Measurements from ENCODE around the gene SELP. TPM values are rescaled to one million over a fixed set of nuclear protein-coding genes. Genes with fewer than 3 reads are reported as not detected.
A peak's percentile ranks its signal among the peaks of the same experiment; 100 is the strongest.

Gene SELP
- total RNA-seq, 1 donor from 2014 or later = not detected

DNA sequence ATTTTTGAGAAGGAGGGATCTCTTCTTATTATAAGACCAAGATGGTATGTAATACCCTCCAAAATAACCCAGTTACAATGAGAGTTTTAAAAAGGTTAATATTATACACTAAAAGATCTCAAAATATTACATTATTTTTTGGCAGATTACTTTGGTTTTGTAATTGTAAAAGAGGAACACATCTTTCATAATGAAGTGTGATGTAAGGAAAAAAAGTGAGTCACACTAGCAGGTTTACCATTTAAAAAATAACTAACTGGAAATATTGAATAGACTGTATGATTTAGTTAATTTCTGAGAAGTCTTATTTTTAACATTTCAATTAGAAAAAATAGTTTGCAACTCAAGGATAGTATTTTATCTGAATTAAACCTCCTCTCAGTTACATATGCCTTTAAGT, 44.7 kb downstream of the SELP start:
- TF ChIP-seq, protein P1, sequence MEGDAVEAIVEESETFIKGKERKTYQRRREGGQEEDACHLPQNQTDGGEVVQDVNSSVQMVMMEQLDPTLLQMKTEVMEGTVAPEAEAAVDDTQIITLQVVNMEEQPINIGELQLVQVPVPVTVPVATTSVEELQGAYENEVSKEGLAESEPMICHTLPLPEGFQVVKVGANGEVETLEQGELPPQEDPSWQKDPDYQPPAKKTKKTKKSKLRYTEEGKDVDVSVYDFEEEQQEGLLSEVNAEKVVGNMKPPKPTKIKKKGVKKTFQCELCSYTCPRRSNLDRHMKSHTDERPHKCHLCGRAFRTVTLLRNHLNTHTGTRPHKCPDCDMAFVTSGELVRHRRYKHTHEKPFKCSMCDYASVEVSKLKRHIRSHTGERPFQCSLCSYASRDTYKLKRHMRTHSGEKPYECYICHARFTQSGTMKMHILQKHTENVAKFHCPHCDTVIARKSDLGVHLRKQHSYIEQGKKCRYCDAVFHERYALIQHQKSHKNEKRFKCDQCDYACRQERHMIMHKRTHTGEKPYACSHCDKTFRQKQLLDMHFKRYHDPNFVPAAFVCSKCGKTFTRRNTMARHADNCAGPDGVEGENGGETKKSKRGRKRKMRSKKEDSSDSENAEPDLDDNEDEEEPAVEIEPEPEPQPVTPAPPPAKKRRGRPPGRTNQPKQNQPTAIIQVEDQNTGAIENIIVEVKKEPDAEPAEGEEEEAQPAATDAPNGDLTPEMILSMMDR (IDR thresholded peaks at IDR 0.05) = no peak
- H3K9me3 Mint-ChIP-seq (ENCODE audit: unreplicated experiment) = no peaks in the 10 kb centered on the region
- no peaks in the 10 kb centered on the region for H3K36me3 Mint-ChIP-seq (ENCODE audit: unreplicated experiment)
- no peak for DNase-seq (ENCODE audit: extremely low spot score, unreplicated experiment)
- H3K4me1 Mint-ChIP-seq (ENCODE audit: unreplicated experiment) = peaks cover 4% of the 10 kb centered on the region
- peaks cover 46% of the 10 kb centered on the region for H3K27me3 Mint-ChIP-seq (ENCODE audit: unreplicated experiment)
- no peak overlapping the region for H3K4me3 Mint-ChIP-seq (ENCODE audit: unreplicated experiment)
- H3K27ac Mint-ChIP-seq (ENCODE audit: unreplicated experiment) = no peak overlapping the region

DNA sequence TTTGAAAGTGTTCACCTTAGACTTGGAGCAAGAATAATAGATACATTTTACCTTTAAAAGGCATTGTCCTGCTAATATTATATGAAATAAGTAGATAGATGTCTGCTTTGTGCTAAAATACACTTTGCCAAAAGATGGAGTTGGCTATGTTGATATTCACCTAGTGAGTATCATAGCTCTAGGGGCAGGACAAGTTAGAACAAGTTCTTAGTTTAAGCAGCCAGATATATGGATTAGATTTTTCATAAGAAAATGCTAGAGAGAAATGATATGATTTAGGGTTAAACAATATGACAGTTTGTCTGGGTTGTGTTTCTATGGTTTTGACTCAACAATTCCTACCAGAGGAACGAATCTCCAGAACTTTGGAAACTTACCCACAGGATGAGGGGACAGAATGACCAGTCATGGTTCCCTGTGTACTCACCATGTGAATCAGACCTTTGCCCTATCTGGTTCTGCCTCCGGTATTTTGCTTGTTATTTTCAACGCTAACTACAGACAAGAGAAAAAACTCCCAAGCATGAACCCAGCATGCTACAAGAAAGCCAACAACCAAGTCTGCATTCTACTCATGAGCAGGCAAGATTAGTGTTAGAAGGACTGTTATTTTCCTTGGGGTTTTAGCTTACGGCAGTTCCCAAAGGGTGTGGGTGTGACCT, 45.3 kb downstream of the SELP start:
- Mint-ChIP-seq H3K4me1 (ENCODE audit: unreplicated experiment) (peaks cover 4% of the 10 kb centered on the region), H3K27ac (ENCODE audit: unreplicated experiment) (no peak overlapping the region), H3K9me3 (ENCODE audit: unreplicated experiment) (no peaks in the 10 kb centered on the region), H3K27me3 (ENCODE audit: unreplicated experiment) (peaks cover 46% of the 10 kb centered on the region), H3K36me3 (ENCODE audit: unreplicated experiment) (no peaks in the 10 kb centered on the region), H3K4me3 (ENCODE audit: unreplicated experiment) (no peak overlapping the region)
- TF ChIP-seq, protein P1 (IDR thresholded peaks at IDR 0.05) = no peak
- DNase-seq (ENCODE audit: extremely low spot score, unreplicated experiment) = no peak

DNA sequence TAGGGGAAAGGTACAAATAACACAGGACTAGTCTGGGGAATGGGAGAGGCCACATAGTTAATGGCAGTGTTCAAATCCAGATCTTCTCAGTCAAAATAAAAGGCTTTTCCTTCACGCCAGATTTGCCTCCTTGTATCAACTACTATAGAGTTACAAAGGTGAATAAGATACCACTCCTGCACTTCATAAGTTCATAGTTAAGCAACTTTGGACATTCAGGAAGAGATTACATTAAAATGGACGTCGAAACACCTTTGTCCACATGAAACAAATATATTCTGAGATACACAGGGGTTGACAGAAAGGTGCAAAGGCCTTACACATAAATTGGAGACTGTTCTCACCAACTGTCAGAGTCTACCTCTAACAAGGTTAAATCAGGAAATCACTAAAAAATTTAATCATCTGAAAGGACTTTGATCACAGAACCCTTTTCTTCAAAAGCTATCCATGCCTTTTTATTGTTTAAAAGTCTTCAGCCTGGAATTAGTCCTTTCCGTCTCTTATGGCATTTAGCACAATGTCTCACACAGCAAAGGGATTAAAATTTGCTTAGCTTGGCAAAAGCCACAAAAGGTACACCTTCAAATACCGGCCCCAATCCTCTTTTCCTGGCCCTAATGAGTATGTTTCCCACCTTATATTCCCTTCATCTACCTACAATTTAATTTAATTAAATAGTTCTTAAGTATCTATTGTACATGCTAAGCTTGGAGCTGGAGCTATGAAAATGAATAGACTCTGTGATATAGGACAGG, 51.8 kb downstream of the SELP start:
- no peak for DNase-seq (ENCODE audit: extremely low spot score, unreplicated experiment)
- peaks cover 20% of the 10 kb centered on the region for H3K27me3 Mint-ChIP-seq (ENCODE audit: unreplicated experiment)
- no peaks in the 10 kb centered on the region for H3K36me3 Mint-ChIP-seq (ENCODE audit: unreplicated experiment)
- TF ChIP-seq, protein P1 (IDR thresholded peaks at IDR 0.05) = no peak
- no peak overlapping the region for H3K27ac Mint-ChIP-seq (ENCODE audit: unreplicated experiment)
- H3K4me1 Mint-ChIP-seq (ENCODE audit: unreplicated experiment) = peaks cover 5% of the 10 kb centered on the region
- no peaks in the 10 kb centered on the region for H3K9me3 Mint-ChIP-seq (ENCODE audit: unreplicated experiment)
- H3K4me3 Mint-ChIP-seq (ENCODE audit: unreplicated experiment) = no peak overlapping the region

DNA sequence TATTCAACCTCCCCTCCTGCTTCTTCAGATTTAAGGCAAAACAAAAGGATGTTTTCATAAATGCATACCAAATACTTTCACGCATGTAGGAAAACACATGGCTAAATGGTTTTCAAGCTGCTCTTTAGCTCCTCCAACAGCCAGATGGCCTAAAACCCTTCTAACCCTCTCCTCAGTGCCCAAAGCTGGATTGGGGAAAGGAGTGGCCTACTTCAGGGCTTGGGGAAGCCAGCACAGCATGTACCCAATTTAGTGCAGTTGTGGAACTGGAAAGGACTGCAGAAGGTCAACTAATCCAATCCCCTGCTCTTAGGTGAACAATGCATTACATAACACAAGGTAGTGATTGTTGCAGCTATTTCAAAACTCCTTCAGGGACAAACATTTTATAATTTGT, 53.0 kb downstream of the SELP start:
- no peaks in the 10 kb centered on the region for H3K9me3 Mint-ChIP-seq (ENCODE audit: unreplicated experiment)
- H3K4me1 Mint-ChIP-seq (ENCODE audit: unreplicated experiment) = peaks cover 5% of the 10 kb centered on the region
- peaks cover 14% of the 10 kb centered on the region for H3K27me3 Mint-ChIP-seq (ENCODE audit: unreplicated experiment)
- DNase-seq (ENCODE audit: extremely low spot score, unreplicated experiment) = no peak
- no peak overlapping the region for H3K27ac Mint-ChIP-seq (ENCODE audit: unreplicated experiment)
- TF ChIP-seq, protein P1 (IDR thresholded peaks at IDR 0.05) = no peak
- no peak overlapping the region for H3K4me3 Mint-ChIP-seq (ENCODE audit: unreplicated experiment)
- H3K36me3 Mint-ChIP-seq (ENCODE audit: unreplicated experiment) = no peaks in the 10 kb centered on the region

DNA sequence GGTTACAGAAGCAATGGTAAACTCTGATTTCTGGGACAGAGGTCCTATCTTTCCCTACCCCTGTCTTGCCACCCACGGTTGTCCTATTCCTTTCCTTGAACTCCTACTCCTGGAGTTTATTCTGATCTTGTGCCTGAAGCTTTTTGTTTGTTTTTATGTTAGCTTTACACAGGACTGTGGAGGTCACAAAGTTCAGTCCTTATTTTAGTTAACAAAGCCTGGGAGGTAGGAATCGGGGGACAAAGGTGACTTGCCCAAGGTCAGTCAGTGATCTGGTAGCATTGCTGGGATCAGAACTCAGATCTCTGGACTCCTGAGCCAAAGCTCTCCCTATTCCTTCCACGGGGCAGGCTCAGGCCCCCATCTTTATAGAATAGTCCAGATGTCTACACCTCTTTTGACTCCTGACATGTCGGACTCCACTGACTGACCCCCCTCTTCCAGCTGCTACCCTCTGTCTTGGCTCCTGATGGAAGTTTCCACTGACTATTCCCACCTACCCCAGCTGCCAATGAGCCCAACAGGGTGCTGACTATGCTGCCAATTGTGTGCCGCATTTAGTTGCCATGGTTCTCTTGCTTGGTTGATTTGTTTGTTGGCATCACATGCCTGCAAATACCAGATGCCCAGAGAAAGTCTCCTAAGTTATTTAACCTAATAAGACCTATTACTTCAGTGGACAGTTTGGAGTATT, 53.5 kb downstream of the SELP start:
- no peaks in the 10 kb centered on the region for H3K36me3 Mint-ChIP-seq (ENCODE audit: unreplicated experiment)
- no peak for DNase-seq (ENCODE audit: extremely low spot score, unreplicated experiment)
- peaks cover 14% of the 10 kb centered on the region for H3K27me3 Mint-ChIP-seq (ENCODE audit: unreplicated experiment)
- H3K27ac Mint-ChIP-seq (ENCODE audit: unreplicated experiment) = peak overlapping the region; percentile 74
- H3K4me1 Mint-ChIP-seq (ENCODE audit: unreplicated experiment) = peaks cover 5% of the 10 kb centered on the region
- no peaks in the 10 kb centered on the region for H3K9me3 Mint-ChIP-seq (ENCODE audit: unreplicated experiment)
- no peak overlapping the region for H3K4me3 Mint-ChIP-seq (ENCODE audit: unreplicated experiment)
- TF ChIP-seq, protein P1 (IDR thresholded peaks at IDR 0.05) = no peak
